ENCODE results near the gene BIVM.
A peak's percentile ranks its signal among the peaks of the same experiment; 100 is the strongest.
"Not testable (repeated sequence)": the region's sequence is repeated elsewhere in the genome, so short reads cannot be mapped to it uniquely, and the experiment has no call there.

Gene BIVM

GRCh38 chr13:102774214-102774568 is 24.7 kb upstream of the BIVM start:
- no peaks in the 10 kb centered on the region for H3K27me3 Mint-ChIP-seq
- intact Hi-C loops (cut with micrococcal nuclease): loop anchor here (10.0 kb wide), 1 partner anchor 89 kb away; no protein-coding TSS in a partner anchor
- H3K36me3 Mint-ChIP-seq (ENCODE audit: low read depth): peaks cover 15% of the 10 kb centered on the region
- H3K4me1 Mint-ChIP-seq (ENCODE audit: low read depth): peaks cover 47% of the 10 kb centered on the region
- H3K9me3 Mint-ChIP-seq: no peaks in the 10 kb centered on the region
- peak overlapping the region; percentile 79 for H3K4me3 Mint-ChIP-seq
- peak overlapping the region; percentile 84 for H3K27ac Mint-ChIP-seq

- Mint-ChIP-seq H3K27me3 (no peaks in the 10 kb centered on the region), H3K27ac (peak overlapping the region; percentile 84), H3K36me3 (ENCODE audit: low read depth) (peaks cover 15% of the 10 kb centered on the region), H3K4me3 (peak overlapping the region; percentile 79), H3K9me3 (no peaks in the 10 kb centered on the region), H3K4me1 (ENCODE audit: low read depth) (peaks cover 49% of the 10 kb centered on the region)
- intact Hi-C loops (cut with micrococcal nuclease): loop anchor here (10.0 kb wide), 1 partner anchor 90 kb away; no protein-coding TSS in a partner anchor
Measured at GRCh38 chr13:102774591-102775520, 24.1 kb upstream of the BIVM start.

- Mint-ChIP-seq H3K9me3 (peaks cover 8% of the 10 kb centered on the region), H3K36me3 (ENCODE audit: low read depth) (peaks cover 15% of the 10 kb centered on the region), H3K4me3 (no peak overlapping the region), H3K27ac (no peak overlapping the region), H3K4me1 (ENCODE audit: low read depth) (peaks cover 37% of the 10 kb centered on the region), H3K27me3 (no peaks in the 10 kb centered on the region)
- intact Hi-C loops (cut with micrococcal nuclease): loop anchor here (10.0 kb wide), 1 partner anchor 91 kb away; no protein-coding TSS in a partner anchor
Measured at GRCh38 chr13:102776271-102776670, 22.6 kb upstream of the BIVM start.

GRCh38 chr13:102777736-102778135 is 21.2 kb upstream of the BIVM start:
- H3K27me3 Mint-ChIP-seq: no peaks in the 10 kb centered on the region
- peaks cover 14% of the 10 kb centered on the region for H3K36me3 Mint-ChIP-seq (ENCODE audit: low read depth)
- intact Hi-C loops (cut with micrococcal nuclease): loop anchor here (10.0 kb wide), 1 partner anchor 93 kb away; no protein-coding TSS in a partner anchor
- peaks cover 22% of the 10 kb centered on the region for H3K4me1 Mint-ChIP-seq (ENCODE audit: low read depth)
- H3K27ac Mint-ChIP-seq: no peak overlapping the region
- H3K4me3 Mint-ChIP-seq: no peak overlapping the region
- peaks cover 10% of the 10 kb centered on the region for H3K9me3 Mint-ChIP-seq

- H3K4me3 Mint-ChIP-seq: no peak overlapping the region
- intact Hi-C loops (cut with micrococcal nuclease): loop anchor here (10.0 kb wide), 1 partner anchor 95 kb away; no protein-coding TSS in a partner anchor
Measured at GRCh38 chr13:102779436-102780159, 19.3 kb upstream of the BIVM start.

GRCh38 chr13:102780656-102781055 is 18.3 kb upstream of the BIVM start:
- H3K9me3 Mint-ChIP-seq: peaks cover 10% of the 10 kb centered on the region
- H3K27me3 Mint-ChIP-seq; H3K4me3 Mint-ChIP-seq; H3K27ac Mint-ChIP-seq; H3K4me1 Mint-ChIP-seq (ENCODE audit: low read depth); intact Hi-C loops (cut with micrococcal nuclease); H3K36me3 Mint-ChIP-seq (ENCODE audit: low read depth): not testable (repeated sequence)

More at GRCh38 chr13:102779436-102780159, 19.3 kb upstream of the BIVM start:
- Mint-ChIP-seq H3K36me3 (ENCODE audit: low read depth) (no peaks in the 10 kb centered on the region), H3K27ac (no peak overlapping the region), H3K9me3 (peaks cover 10% of the 10 kb centered on the region), H3K27me3 (no peaks in the 10 kb centered on the region), H3K4me1 (ENCODE audit: low read depth) (peaks cover 12% of the 10 kb centered on the region)

- no peaks in the 10 kb centered on the region for H3K36me3 Mint-ChIP-seq (ENCODE audit: low read depth)
- intact Hi-C loops (cut with micrococcal nuclease): no loop called here
- no peak overlapping the region for H3K4me3 Mint-ChIP-seq
- H3K4me1 Mint-ChIP-seq (ENCODE audit: low read depth): peaks cover 7% of the 10 kb centered on the region
- H3K27ac Mint-ChIP-seq: no peak overlapping the region
- peaks cover 10% of the 10 kb centered on the region for H3K9me3 Mint-ChIP-seq
- no peaks in the 10 kb centered on the region for H3K27me3 Mint-ChIP-seq
Measured at GRCh38 chr13:102781591-102781990, 17.3 kb upstream of the BIVM start.

GRCh38 chr13:102784483-102784882 is 14.4 kb upstream of the BIVM start:
- Mint-ChIP-seq H3K36me3 (ENCODE audit: low read depth) (no peaks in the 10 kb centered on the region), H3K27ac (no peak overlapping the region), H3K4me1 (ENCODE audit: low read depth) (peaks cover 5% of the 10 kb centered on the region), H3K27me3 (no peaks in the 10 kb centered on the region), H3K9me3 (peaks cover 10% of the 10 kb centered on the region), H3K4me3 (no peak overlapping the region)
- intact Hi-C loops (cut with micrococcal nuclease): no loop called here

GRCh38 chr13:102788683-102789082 is 10.2 kb upstream of the BIVM start:
- Mint-ChIP-seq H3K27ac (no peak overlapping the region), H3K36me3 (ENCODE audit: low read depth) (no peaks in the 10 kb centered on the region), H3K27me3 (no peaks in the 10 kb centered on the region), H3K4me1 (ENCODE audit: low read depth) (no peaks in the 10 kb centered on the region), H3K9me3 (no peaks in the 10 kb centered on the region), H3K4me3 (no peak overlapping the region)
- intact Hi-C loops (cut with micrococcal nuclease): no loop called here

- H3K27me3 Mint-ChIP-seq: peaks cover 6% of the 10 kb centered on the region
- H3K27ac Mint-ChIP-seq: no peak overlapping the region
- intact Hi-C loops (cut with micrococcal nuclease): no loop called here
- no peak overlapping the region for H3K4me3 Mint-ChIP-seq
- no peaks in the 10 kb centered on the region for H3K4me1 Mint-ChIP-seq (ENCODE audit: low read depth)
- H3K36me3 Mint-ChIP-seq (ENCODE audit: low read depth): no peaks in the 10 kb centered on the region
- H3K9me3 Mint-ChIP-seq: no peaks in the 10 kb centered on the region
Measured at GRCh38 chr13:102792396-102792795, 6.5 kb upstream of the BIVM start.

- Mint-ChIP-seq H3K27me3 (peaks cover 17% of the 10 kb centered on the region), H3K27ac (no peak overlapping the region), H3K36me3 (ENCODE audit: low read depth) (no peaks in the 10 kb centered on the region), H3K4me1 (ENCODE audit: low read depth) (peaks cover 6% of the 10 kb centered on the region), H3K9me3 (no peaks in the 10 kb centered on the region), H3K4me3 (no peak overlapping the region)
- intact Hi-C loops (cut with micrococcal nuclease): no loop called here
Measured at GRCh38 chr13:102793611-102794355, 5.1 kb upstream of the BIVM start.

- Mint-ChIP-seq H3K27me3 (peaks cover 30% of the 10 kb centered on the region), H3K9me3 (no peaks in the 10 kb centered on the region), H3K4me3 (peak overlapping the region; percentile 86), H3K27ac (peak overlapping the region; percentile 70), H3K36me3 (ENCODE audit: low read depth) (peaks cover 7% of the 10 kb centered on the region), H3K4me1 (ENCODE audit: low read depth) (peaks cover 25% of the 10 kb centered on the region)
- intact Hi-C loops (cut with micrococcal nuclease): loop anchor here (1.0 to 5.0 kb wide), 3 partner anchors 26 to 217 kb away; partner anchors contain the start of gene TEX30
Measured at GRCh38 chr13:102799426-102800144, 666 bp downstream of the BIVM start.

Data from dendritic cell treated with granulocyte-macrophage colony-stimulating factor and Interleukin-4, amounts not matched to agents 40 ng/mL and 50 ng/mL, for 4 days (primary cell).